GM18909 (cell line): ENCODE data around the gene OSBP.
A peak's percentile ranks its signal among the peaks of the same experiment; 100 is the strongest.

ENCODE experiments used
- ATAC-seq: cut with Tn5 transposase; IDR thresholded peaks from one replicate; pipeline ENCODE4 v1.9.1; 2021; ENCODE audit warnings: mild to moderate bottlenecking; ENCODE audit not compliant: unreplicated experiment, poor library complexity

OSBP gene

GRCh38 chr11:59610289-59610688, 5.3 kb downstream of the OSBP start:
- no peak for ATAC-seq

GRCh38 chr11:59607703-59608454, 7.7 kb downstream of the OSBP start:
- ATAC-seq = no peak

- ATAC-seq = no peak
Measured at GRCh38 chr11:59602432-59602831, 13.1 kb downstream of the OSBP start.

GRCh38 chr11:59601788-59602187, 13.8 kb downstream of the OSBP start:
- ATAC-seq = no peak

- ATAC-seq = no peak
Measured at GRCh38 chr11:59600636-59601035, 14.9 kb downstream of the OSBP start.

GRCh38 chr11:59600234-59600633, 15.3 kb downstream of the OSBP start:
- ATAC-seq = no peak

- no peak for ATAC-seq
Measured at GRCh38 chr11:59598961-59599360, 16.6 kb downstream of the OSBP start.

GRCh38 chr11:59584294-59584693, 31.3 kb downstream of the OSBP start:
- ATAC-seq = no peak

GRCh38 chr11:59582006-59582405, 33.6 kb downstream of the OSBP start:
- ATAC-seq = no peak

GRCh38 chr11:59578369-59578768, 37.2 kb downstream of the OSBP start:
- no peak for ATAC-seq

- no peak for ATAC-seq
Measured at GRCh38 chr11:59575505-59575904, 40.1 kb downstream of the OSBP start.

- no peak for ATAC-seq
Measured at GRCh38 chr11:59574932-59575502, 40.6 kb downstream of the OSBP start.

GRCh38 chr11:59574467-59574866, 41.1 kb downstream of the OSBP start:
- ATAC-seq = no peak

- ATAC-seq = no peak
Measured at GRCh38 chr11:59573216-59573615, 42.4 kb downstream of the OSBP start.

GRCh38 chr11:59572091-59572490, 43.5 kb downstream of the OSBP start:
- no peak for ATAC-seq

- no peak for ATAC-seq
Measured at GRCh38 chr11:59562292-59562691, 53.3 kb downstream of the OSBP start.

GRCh38 chr11:59560702-59561473, 54.7 kb downstream of the OSBP start:
- peak; percentile 43 for ATAC-seq

GRCh38 chr11:59560290-59560701, 55.3 kb downstream of the OSBP start:
- peak; percentile 38 for ATAC-seq

- ATAC-seq = peak; percentile 2
Measured at GRCh38 chr11:59559886-59560285, 55.7 kb downstream of the OSBP start.

GRCh38 chr11:59558270-59558643, 57.3 kb downstream of the OSBP start:
- no peak for ATAC-seq

GRCh38 chr11:59556917-59557348, 58.6 kb downstream of the OSBP start:
- ATAC-seq = peak; percentile 12
